ENCODE data around the gene CYLC1.

The CYLC1 gene, protein sequence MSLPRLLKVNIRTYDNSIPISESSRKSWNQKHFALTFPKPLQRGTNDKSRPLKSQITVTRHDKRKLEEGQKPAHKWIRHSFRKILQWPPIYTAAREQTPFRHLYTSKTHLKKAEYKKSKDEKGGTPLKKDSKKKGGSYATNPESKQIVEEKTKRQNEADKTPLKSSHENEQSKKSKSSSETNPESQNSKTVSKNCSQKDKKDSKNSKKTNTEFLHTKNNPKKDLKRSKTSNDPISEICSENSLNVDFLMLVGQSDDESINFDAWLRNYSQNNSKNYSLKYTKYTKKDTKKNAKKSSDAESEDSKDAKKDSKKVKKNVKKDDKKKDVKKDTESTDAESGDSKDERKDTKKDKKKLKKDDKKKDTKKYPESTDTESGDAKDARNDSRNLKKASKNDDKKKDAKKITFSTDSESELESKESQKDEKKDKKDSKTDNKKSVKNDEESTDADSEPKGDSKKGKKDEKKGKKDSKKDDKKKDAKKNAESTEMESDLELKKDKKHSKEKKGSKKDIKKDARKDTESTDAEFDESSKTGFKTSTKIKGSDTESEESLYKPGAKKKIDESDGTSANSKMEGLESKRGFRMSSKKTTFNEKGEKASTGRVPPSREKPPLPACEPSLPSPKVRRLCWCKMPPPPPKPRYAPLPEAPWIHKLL

DNA sequence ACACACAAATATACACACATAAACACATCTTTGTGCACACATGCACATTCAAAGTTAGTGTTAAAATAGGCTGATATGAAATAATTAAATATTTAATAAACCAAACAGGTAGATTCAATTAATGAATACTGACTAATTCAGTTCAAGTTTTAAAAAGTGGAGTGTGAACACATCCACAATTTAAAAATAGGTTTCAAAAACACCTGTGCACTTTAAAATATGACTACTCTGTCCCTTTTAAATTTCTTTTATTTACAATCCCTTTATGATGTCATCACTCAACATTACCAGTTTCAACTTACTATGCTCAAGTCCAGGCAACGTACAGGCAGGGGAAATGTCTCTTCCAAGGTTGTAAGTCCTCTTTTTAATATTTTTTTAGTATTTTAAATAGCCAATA lies at the start of gene CYLC1:
Gene CYLC1, plus strand, starts transcription at position 301 of the 400 bp plus-strand sequence. Its CDS starts 37 bp downstream, at position 338.
- no peak for DNase-seq (ENCODE audit: low read depth in 2 of 2)

DNA sequence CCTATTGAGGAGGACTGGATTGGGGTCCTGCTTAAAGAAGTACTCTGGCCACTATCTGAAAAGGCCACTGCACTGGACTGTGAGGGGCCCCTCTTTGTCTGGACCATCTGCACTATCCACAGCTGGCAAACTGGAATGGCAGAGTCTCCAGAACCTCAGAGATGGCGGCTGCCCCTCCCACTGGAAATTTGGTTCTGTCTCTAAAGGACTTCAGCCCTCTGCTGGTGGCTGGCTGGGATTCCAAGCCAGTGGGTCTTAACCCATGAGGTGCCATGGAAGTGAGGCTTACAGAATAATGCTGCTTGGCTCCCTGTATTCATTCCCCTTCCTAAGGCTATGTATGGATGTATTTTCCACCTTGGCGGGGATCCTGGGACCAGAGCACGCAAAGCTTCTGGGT lies 41.6 kb upstream of the CYLC1 start:
- DNase-seq (ENCODE audit: low read depth in 2 of 2), result no peak

DNA sequence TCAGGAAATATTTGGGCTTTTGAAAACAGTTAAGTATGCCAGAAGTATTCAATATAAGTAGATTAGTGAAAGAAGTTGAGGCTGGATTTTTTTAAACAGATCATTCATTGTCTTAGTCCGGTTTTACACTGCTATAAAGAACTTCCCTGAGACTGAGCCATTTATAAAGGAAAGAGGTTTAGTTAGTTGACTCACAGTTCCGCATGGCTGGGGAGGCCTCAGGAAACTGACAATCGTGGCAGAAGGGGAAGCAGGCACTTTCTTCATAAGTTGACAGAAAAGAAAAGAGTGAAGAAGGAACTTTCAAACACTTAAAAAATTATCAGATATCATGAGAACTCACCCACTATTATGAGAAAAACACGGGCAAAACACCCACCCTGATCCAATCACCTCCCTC lies 31.1 kb upstream of the CYLC1 start:
- DNase-seq (ENCODE audit: low read depth in 2 of 2), result no peak

DNA sequence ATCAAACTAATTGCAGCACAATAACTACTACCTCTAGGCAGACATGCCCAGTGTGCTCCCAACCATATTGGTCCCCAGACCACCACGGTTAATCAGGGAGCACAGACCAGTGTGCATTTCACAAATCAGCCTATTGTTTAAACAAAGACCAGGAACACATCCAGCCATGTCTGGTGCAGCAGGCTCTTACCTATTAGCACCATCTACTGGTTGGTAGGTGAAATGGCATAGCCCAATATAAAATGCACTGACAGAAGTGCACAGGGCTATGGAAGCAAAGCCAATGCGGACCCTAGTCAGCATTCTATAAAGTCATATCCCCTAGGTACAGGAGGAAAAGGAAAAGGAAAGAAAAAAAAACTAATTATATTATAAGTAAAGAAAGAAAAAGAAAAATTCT lies 15.5 kb upstream of the CYLC1 start:
- DNase-seq (ENCODE audit: low read depth in 2 of 2), result no peak

DNA sequence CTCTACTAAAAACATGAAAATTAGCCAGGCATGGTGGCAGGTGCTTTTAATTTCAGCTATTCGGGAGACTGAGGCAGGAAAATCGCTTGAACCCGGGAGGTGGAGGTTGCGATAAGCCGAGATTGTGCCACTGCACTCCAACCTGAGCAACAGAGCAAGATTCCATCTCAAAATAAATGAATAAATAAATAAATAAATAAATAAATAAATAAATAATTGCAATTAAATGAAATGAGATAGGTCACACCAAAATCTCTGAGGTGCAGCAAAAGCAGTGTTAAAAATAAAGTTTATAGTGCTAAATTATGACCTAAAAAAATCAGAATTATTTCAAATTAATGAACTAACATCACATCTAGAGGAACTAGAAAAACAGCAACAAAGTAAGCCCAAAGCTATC lies 13.6 kb upstream of the CYLC1 start:
- no peak for DNase-seq (ENCODE audit: low read depth in 2 of 2)

DNA sequence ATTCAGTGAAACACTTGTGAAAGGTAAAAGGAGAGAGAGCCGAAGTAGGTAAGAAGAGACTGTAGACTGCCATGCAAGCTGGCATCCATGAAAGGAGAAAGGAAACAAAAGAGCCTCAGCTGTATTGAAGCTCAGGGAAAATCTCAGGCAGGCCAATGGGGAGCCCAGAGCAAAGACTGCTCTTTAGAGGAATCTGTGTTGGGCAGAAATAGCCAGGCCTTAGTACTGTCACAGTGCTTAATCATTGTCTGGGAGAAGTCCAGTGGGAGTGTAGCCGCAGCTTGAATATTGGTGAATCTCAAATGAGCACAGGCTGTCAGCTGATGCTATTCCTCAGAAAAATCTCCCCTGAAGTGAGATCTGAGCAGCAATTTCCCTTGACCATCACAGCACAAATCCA lies 27.6 kb downstream of the CYLC1 start:
- DNase-seq (ENCODE audit: low read depth in 2 of 2), result no peak

DNA sequence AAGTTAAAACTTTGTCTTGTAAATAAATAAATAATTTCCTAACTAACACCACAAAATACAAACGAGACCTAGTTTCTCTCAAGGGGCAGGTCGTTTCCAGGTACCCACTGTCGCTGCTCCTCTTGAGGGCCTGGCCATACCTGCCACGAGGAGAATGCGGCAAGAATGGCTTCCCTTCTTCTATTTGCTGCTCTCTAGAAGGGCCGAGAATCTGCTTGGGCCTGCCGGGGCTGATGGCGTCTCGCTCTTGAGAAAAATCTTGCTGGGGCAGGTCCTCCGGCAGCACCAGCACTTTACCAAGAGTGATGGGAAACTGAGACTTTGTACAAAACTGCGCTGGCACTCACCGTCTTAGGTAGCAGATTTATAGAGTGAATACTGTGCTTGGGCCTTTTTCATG lies 31.5 kb downstream of the CYLC1 start:
- no peak for DNase-seq (ENCODE audit: low read depth in 2 of 2)

DNA sequence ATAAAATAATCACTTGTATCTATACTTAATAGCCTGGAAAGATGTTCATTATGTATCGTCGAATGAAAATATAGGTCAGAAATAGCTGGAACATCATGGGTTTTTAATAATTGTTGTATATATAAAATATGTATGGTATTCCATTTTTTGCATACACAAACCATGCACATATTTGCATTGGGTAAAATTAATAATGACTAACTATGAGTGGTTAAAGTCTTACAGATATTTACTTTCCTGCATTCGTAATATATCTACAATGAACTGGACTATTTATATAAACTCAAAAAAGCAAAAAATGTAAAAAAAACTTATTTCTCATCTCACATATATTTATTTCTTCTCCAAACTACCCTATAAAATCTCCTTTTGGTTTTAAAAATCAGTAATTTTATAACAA lies 46.0 kb downstream of the CYLC1 start:
- no peak for DNase-seq (ENCODE audit: low read depth in 2 of 2)

DNA sequence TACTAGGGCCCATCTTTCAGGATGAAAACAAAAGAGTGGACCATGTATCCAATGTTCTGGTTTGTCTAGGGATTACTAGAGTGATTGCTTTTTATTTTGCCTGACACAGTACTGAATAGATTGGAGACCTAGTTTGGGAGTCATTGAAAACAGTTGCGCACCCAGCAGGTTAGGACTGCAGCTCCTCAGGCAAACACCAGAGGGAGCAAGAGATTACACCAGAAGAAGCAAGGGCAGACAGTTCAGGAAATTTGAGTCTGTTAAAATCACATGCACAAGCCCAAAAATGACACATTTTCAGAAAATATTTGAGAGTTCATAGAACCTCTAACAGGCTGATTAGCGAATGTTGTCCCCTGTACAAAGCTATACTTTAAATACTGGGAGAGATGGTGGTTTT lies 55.6 kb downstream of the CYLC1 start:
- DNase-seq (ENCODE audit: low read depth in 2 of 2), result no peak

DNA sequence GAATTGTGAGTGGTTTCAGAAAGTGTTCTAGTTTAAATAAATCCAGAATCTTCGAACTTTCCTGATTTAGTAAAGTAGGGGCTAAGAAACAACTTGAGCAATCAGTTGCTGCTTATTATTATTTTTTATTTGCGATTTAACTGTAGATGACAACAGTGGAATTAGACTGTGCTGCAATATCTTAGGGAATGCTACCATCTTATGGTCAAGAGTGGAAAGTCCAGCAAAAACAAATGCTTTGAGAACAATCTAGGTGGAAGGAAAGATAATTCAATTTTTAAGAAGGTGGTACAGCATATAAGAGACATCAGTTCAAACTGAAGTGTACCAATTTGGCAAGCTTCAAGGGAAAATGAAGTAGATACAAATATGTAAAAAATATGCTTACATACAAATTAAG lies 73.3 kb downstream of the CYLC1 start:
- no peak for DNase-seq (ENCODE audit: low read depth in 2 of 2)
